Upper lobe of left lung (tissue), 4 donors: Measurements from ENCODE around the gene MTTP.

ENCODE experiments used
- EP300 ChIP-seq, 4 donors: sonication (generic); formaldehyde crosslinking; IDR thresholded peaks; one replicate each; pipeline ENCODE4 v1.5.1; 2017; ENCODE audit warnings: antibody characterized with exemption in 4 of 4, control low read depth in 2 of 4
- TF ChIP-seq, protein P1 (sequence below), 6 experiments: fragments of 450-650 bp in 4 of 6; fragments of 200-600 bp in 2 of 6; sonication (generic) in 2 of 6; IDR thresholded peaks; one replicate each; pipeline ENCODE4 v1.5.1; 2016 to 2019; ENCODE audit warnings: antibody characterized with exemption in 6 of 6

DNA sequence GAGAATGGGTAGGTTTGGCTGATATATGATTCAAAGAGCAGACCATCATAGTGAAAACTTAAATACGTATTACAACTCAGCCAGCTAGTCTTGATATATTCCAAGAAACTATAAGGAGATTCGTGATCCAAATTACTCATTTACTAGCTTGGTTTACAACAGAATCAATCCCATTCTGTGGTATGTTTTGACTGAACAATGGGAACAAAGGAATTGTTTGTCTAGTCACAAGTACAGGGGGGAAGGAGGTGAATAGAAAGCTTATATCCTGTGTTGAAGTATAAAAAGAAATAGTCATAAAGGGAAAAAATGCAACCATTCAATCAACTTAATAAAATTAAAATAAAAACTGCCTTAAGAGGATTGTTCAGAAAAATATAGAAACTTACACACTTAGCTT lies 66.1 kb downstream of the MTTP start:
- TF ChIP-seq, protein P1, sequence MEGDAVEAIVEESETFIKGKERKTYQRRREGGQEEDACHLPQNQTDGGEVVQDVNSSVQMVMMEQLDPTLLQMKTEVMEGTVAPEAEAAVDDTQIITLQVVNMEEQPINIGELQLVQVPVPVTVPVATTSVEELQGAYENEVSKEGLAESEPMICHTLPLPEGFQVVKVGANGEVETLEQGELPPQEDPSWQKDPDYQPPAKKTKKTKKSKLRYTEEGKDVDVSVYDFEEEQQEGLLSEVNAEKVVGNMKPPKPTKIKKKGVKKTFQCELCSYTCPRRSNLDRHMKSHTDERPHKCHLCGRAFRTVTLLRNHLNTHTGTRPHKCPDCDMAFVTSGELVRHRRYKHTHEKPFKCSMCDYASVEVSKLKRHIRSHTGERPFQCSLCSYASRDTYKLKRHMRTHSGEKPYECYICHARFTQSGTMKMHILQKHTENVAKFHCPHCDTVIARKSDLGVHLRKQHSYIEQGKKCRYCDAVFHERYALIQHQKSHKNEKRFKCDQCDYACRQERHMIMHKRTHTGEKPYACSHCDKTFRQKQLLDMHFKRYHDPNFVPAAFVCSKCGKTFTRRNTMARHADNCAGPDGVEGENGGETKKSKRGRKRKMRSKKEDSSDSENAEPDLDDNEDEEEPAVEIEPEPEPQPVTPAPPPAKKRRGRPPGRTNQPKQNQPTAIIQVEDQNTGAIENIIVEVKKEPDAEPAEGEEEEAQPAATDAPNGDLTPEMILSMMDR (IDR thresholded peaks at IDR 0.05) = no peak
- TF ChIP-seq EP300 (IDR thresholded peaks at IDR 0.05) = no peak
